ENCODE measurements around the gene SLC22A9.

SLC22A9 gene

GRCh38 chr11:63448646-63449045 lies 79.1 kb downstream of the SLC22A9 start:
- H3K4me1 ChIP-seq (ENCODE audit: low read depth, poor library complexity, severe bottlenecking) = no peaks in the 10 kb centered on the region
- no peak overlapping the region for H3K27ac ChIP-seq

GRCh38 chr11:63459586-63459985 lies 90.0 kb downstream of the SLC22A9 start:
- H2AFZ ChIP-seq (ENCODE audit: low read depth) = no peak overlapping the region
- no peak overlapping the region for H3K9ac ChIP-seq
- no peaks in the 10 kb centered on the region for H4K20me1 ChIP-seq (ENCODE audit: insufficient read depth)
- no peak overlapping the region for H3K27ac ChIP-seq
- no peak overlapping the region for H3K4me2 ChIP-seq
- no peaks in the 10 kb centered on the region for H3K36me3 ChIP-seq (ENCODE audit: insufficient read depth)
- no peak overlapping the region for H3K4me3 ChIP-seq (IDR thresholded peaks at IDR 0.05; ENCODE audit: insufficient read depth, low read depth, low read length)
- H3K4me1 ChIP-seq (ENCODE audit: low read depth, poor library complexity, severe bottlenecking) = no peaks in the 10 kb centered on the region
- TF ChIP-seq CTCF (conservative IDR thresholded peaks at IDR 0.05; ENCODE audit: low read depth, low read length) = no peak
- H3K79me2 ChIP-seq (ENCODE audit: insufficient read depth, low read depth) = no peaks in the 10 kb centered on the region
- H3K27me3 ChIP-seq (ENCODE audit: insufficient read depth, low read depth) = no peaks in the 10 kb centered on the region

More at GRCh38 chr11:63448646-63449045, 79.1 kb downstream of the SLC22A9 start:
- Histone ChIP-seq H3K4me3 (IDR thresholded peaks at IDR 0.05; ENCODE audit: insufficient read depth, low read depth, low read length) (no peak overlapping the region), H2AFZ (ENCODE audit: low read depth) (no peak overlapping the region), H3K4me2 (no peak overlapping the region), H3K27me3 (ENCODE audit: insufficient read depth, low read depth) (no peaks in the 10 kb centered on the region), H4K20me1 (ENCODE audit: insufficient read depth) (no peaks in the 10 kb centered on the region), H3K9ac (no peak overlapping the region), H3K36me3 (ENCODE audit: insufficient read depth) (no peaks in the 10 kb centered on the region), H3K79me2 (ENCODE audit: insufficient read depth, low read depth) (no peaks in the 10 kb centered on the region)
- no peak for TF ChIP-seq CTCF (conservative IDR thresholded peaks at IDR 0.05; ENCODE audit: low read depth, low read length)

Data from KMS-11 (cell line).